ENCODE measurements around the gene TNIP1. TPM values are rescaled to one million over a fixed set of nuclear protein-coding genes. Genes with fewer than 3 reads are reported as not detected.

Gene TNIP1
- total RNA-seq, 1 donor from 2014 or later = 63.6 TPM

GRCh38 chr5:151094030-151094851 is 13.4 kb upstream of the TNIP1 start:
- DNase-seq (ENCODE audit: extremely low spot score, unreplicated experiment) = no peak
- Mint-ChIP-seq H3K27ac (peak overlapping the region; percentile 11), H3K36me3 (no peaks in the 10 kb centered on the region), H3K9me3 (no peaks in the 10 kb centered on the region), H3K27me3 (peaks cover 3% of the 10 kb centered on the region), H3K4me1 (ENCODE audit: unreplicated experiment) (peaks cover 30% of the 10 kb centered on the region), H3K4me3 (peak overlapping the region; percentile 32)
- no peak for TF ChIP-seq CTCF (conservative IDR thresholded peaks at IDR 0.05)

DNA sequence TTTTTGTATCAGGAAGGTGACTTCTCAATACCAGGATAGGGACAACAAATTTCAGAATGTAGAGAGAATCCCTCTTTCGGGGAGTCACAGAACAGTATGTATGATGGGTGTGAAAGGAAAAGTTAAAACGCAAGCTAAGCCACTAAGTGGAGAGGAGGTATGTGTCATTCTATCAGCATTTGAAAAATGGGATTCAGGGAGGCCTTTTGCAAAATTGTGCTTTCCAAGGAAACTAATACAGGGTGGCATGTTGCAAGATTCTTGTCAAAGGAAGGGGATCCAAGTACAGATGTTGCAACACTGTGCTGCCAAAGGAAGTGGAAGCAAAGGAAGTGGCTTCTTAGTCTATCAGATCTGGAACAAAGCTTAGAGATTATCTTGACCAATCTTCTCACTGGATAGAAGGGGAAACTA is 12.6 kb upstream of the TNIP1 start:
- no peaks in the 10 kb centered on the region for H3K36me3 Mint-ChIP-seq
- H3K9me3 Mint-ChIP-seq = no peaks in the 10 kb centered on the region
- H3K27me3 Mint-ChIP-seq = peaks cover 3% of the 10 kb centered on the region
- H3K4me3 Mint-ChIP-seq = no peak overlapping the region
- peak overlapping the region; percentile 11 for H3K27ac Mint-ChIP-seq
- no peak for DNase-seq (ENCODE audit: extremely low spot score, unreplicated experiment)
- no peak for TF ChIP-seq CTCF (conservative IDR thresholded peaks at IDR 0.05)
- H3K4me1 Mint-ChIP-seq (ENCODE audit: unreplicated experiment) = peaks cover 30% of the 10 kb centered on the region

- Mint-ChIP-seq H3K27ac (no peak overlapping the region), H3K4me3 (no peak overlapping the region), H3K36me3 (no peaks in the 10 kb centered on the region), H3K4me1 (ENCODE audit: unreplicated experiment) (peaks cover 30% of the 10 kb centered on the region), H3K27me3 (peaks cover 3% of the 10 kb centered on the region), H3K9me3 (no peaks in the 10 kb centered on the region)
- no peak for DNase-seq (ENCODE audit: extremely low spot score, unreplicated experiment)
- TF ChIP-seq CTCF (conservative IDR thresholded peaks at IDR 0.05) = no peak
These were observed 11.9 kb upstream of the TNIP1 start for GRCh38 chr5:151092762-151093161.

DNA sequence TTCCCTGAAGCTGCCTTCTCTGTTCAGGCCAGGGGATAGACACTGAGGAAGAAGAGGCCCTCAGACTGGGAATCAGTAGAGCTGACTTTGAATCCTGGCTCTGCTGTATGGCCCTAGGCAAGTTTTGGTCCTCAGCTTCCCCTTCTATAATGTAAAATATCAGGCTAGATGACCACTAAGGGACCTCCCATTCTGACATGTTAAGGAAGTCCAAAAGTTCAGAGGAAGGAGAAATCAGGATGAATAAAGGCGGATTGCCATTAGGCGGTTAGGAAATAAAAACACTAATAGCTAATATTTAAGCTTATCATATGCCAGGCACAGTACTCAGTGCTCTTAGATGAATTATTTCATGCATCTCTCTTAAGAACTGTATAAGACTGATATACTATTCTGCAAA is 8.9 kb upstream of the TNIP1 start:
- DNase-seq (ENCODE audit: extremely low spot score, unreplicated experiment) = no peak
- no peak for TF ChIP-seq CTCF (conservative IDR thresholded peaks at IDR 0.05)
- no peak overlapping the region for H3K4me3 Mint-ChIP-seq
- H3K27ac Mint-ChIP-seq = no peak overlapping the region
- peaks cover 3% of the 10 kb centered on the region for H3K27me3 Mint-ChIP-seq
- H3K4me1 Mint-ChIP-seq (ENCODE audit: unreplicated experiment) = peaks cover 20% of the 10 kb centered on the region
- no peaks in the 10 kb centered on the region for H3K9me3 Mint-ChIP-seq
- H3K36me3 Mint-ChIP-seq = no peaks in the 10 kb centered on the region

DNA sequence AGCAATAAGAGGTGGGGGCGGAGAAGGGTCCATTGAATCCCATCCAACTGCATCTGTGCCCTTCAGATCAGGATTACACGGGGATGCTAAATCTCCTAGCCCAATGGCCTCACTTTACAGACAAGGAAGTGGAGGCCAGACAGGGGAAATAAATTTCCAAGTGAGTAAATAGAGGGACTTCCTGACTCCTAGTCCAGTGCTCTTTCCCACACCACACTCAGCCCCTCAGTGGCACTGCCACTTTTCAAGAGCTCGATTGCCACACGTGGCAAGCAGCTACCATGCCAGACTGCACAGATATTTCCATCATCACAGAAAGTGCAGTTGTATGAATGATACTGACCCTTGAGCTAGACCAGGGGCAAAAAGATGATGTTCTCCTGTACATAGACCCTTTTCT is 8.2 kb upstream of the TNIP1 start:
- no peak for TF ChIP-seq CTCF (conservative IDR thresholded peaks at IDR 0.05)
- peaks cover 13% of the 10 kb centered on the region for H3K4me1 Mint-ChIP-seq (ENCODE audit: unreplicated experiment)
- no peaks in the 10 kb centered on the region for H3K9me3 Mint-ChIP-seq
- H3K36me3 Mint-ChIP-seq = no peaks in the 10 kb centered on the region
- H3K27me3 Mint-ChIP-seq = peaks cover 3% of the 10 kb centered on the region
- DNase-seq (ENCODE audit: extremely low spot score, unreplicated experiment) = no peak
- no peak overlapping the region for H3K4me3 Mint-ChIP-seq
- H3K27ac Mint-ChIP-seq = no peak overlapping the region

Measured in type B pancreatic cell (in vitro differentiated cells).